NCI-H2196 treated with DMSO at 0.1 percent for 48 hours (cell line): ENCODE data around the gene CFAP97D1.
"Not testable (repeated sequence)": the region's sequence is repeated elsewhere in the genome, so short reads cannot be mapped to it uniquely, and the experiment has no call there.

ENCODE experiments used
- DNase-seq: peaks from one replicate; lab custom pipeline; 2025; ENCODE audit not compliant: unreplicated experiment; lab: John Stamatoyannopoulos, UW

Gene CFAP97D1

GRCh38 chr17:43792668-43793067 lies 12.4 kb downstream of the CFAP97D1 start:
- DNase-seq: not testable (repeated sequence)

GRCh38 chr17:43798024-43798423 lies 17.8 kb downstream of the CFAP97D1 start:
- not testable (repeated sequence) for DNase-seq

- DNase-seq: no peak
Observed at GRCh38 chr17:43799047-43799446, 18.8 kb downstream of the CFAP97D1 start.

GRCh38 chr17:43800736-43801135 lies 20.5 kb downstream of the CFAP97D1 start:
- no peak for DNase-seq

GRCh38 chr17:43801844-43802243 lies 21.6 kb downstream of the CFAP97D1 start:
- DNase-seq: no peak

GRCh38 chr17:43803758-43804157 lies 23.5 kb downstream of the CFAP97D1 start:
- no peak for DNase-seq

- DNase-seq: no peak
Observed at GRCh38 chr17:43805117-43805516, 24.9 kb downstream of the CFAP97D1 start.

- no peak for DNase-seq
Observed at GRCh38 chr17:43808076-43808475, 27.8 kb downstream of the CFAP97D1 start.

- DNase-seq: no peak
Observed at GRCh38 chr17:43809121-43809520, 28.9 kb downstream of the CFAP97D1 start.

- no peak for DNase-seq
Observed at GRCh38 chr17:43810226-43810715, 30.0 kb downstream of the CFAP97D1 start.

- DNase-seq: no peak
Observed at GRCh38 chr17:43810823-43811222, 30.6 kb downstream of the CFAP97D1 start.

GRCh38 chr17:43812396-43813265 lies 32.4 kb downstream of the CFAP97D1 start:
- DNase-seq: no peak

GRCh38 chr17:43813386-43813785 lies 33.2 kb downstream of the CFAP97D1 start:
- no peak for DNase-seq

- no peak for DNase-seq
Observed at GRCh38 chr17:43814026-43814425, 33.8 kb downstream of the CFAP97D1 start.

GRCh38 chr17:43814714-43815113 lies 34.5 kb downstream of the CFAP97D1 start:
- DNase-seq: no peak

GRCh38 chr17:43816336-43817320 lies 36.4 kb downstream of the CFAP97D1 start:
- DNase-seq: no peak

GRCh38 chr17:43817826-43818225 lies 37.6 kb downstream of the CFAP97D1 start:
- DNase-seq: no peak

- no peak for DNase-seq
Observed at GRCh38 chr17:43818966-43819365, 38.7 kb downstream of the CFAP97D1 start.

- no peak for DNase-seq
Observed at GRCh38 chr17:43820759-43821158, 40.5 kb downstream of the CFAP97D1 start.

- DNase-seq: peak; percentile 7
Observed at GRCh38 chr17:43822570-43823190, 42.4 kb downstream of the CFAP97D1 start.
